KG1 (cell line): ENCODE data around the gene SCP2.
"Not testable (repeated sequence)": the region's sequence is repeated elsewhere in the genome, so short reads cannot be mapped to it uniquely, and the experiment has no call there.

Experiments used
- DNase-seq: peaks from one replicate; lab custom pipeline; 2025; lab: John Stamatoyannopoulos, UW

Gene SCP2

DNA sequence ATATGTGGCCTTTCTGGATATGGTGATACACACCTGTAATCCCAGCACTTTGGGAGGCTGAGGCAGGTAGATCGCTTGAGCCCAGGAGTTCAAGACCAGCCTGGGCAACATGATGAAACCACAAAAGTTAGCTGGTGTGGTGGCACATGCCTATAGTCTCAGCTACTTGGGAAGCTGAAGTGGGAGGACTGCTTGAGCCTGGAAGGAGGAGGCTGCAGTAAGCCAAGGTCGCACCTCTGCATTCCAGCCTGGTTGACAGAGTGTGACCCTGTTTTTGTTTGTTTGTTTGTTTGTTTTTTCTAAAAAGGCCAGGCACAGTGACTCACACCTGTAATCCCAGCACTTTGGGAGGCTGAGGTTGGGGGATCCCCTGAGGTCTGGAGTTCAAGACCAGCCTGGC is 42.2 kb downstream of the SCP2 start:
- DNase-seq: not testable (repeated sequence)

DNA sequence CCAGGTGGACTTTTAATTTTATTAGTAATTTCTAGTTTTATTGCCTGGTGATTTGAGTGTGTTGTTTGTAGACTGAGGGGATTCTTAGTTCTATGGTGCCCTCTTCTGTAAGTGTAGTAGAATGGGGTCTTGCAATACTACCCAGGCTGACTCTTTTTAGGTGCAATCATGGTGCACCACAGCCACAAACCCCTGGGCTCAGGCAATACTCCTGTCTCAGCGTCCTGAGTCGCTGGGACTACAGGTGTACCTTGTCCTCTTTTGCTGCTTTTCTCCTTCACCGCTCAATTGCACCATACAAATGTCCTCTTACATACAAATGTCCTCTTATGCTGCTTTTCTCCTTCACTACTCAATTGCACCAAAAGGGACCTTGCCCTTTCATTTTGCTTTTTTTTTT is 43.1 kb downstream of the SCP2 start:
- DNase-seq: no peak

DNA sequence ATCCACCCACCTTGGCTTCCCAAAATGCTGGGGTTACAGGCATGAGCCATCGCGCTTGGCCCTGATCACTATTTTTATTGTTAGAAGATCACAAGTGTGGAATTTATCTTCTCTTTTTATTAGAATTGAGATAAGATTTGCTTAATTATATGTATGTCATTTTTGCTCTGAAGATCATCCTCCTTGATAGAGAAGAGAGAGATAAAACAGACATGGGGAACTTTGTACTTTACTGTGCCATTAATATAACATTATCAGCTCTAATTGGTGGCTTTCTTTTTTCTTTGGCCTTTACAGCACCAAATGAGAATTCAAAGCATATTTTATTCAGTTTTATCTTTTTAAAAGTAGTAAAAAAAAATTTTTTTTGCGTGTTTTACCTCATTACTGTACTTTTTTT is 46.8 kb downstream of the SCP2 start:
- no peak for DNase-seq

DNA sequence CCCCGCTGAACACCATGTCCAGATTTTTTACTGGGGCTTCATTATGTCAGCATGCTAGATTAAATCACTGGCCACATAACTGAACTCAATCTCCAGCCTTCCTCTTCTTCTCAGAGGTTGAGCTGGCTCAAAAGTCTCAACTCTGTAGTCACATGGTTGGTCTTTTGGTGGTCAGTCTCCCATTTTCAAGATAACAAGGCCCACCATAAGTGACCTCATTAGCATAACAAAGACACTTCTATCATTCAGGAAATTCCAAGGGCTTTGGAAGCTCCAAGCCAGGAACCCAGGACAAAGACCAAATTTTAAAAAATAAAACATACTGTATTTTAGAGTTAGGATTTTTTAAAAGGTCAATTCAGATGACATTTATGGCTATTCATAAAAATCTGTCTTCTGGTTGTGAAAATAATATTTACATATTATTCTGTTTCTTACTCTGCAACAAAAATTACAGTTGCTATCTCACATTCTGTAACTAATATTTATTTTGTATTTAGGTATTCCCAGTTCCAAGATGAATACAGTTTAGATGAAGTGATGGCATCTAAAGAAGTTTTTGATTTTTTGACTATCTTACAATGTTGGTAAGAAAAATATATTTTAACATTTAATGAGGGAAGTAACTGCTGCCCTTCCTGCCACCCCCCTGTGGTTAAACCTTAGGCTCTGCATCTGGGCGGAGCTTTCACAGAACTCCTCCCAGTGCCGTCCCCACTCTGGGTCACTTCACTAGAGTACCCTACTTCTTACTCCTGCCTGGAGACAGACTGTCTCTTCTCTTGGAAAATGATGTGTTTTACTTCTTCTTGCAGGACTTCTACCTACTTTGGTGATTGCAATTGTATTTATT is 49.3 kb downstream of the SCP2 start:
- DNase-seq: no peak

DNA sequence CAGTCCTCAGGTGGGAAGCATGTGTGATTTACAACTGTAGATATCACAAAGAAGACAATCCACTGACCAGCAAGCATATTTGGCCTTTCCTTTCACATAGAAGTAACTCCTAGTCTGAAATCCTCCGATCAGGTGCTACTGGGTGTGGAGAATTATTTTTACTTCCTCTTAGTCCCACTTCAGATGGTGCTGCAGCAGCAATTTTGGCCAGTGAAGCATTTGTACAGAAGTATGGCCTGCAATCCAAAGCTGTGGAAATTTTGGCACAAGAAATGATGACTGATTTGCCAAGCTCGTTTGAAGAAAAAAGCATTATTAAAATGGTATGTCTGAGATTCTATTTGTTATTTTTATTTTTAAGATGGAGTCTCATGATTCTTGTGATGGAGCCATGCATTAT is 51.0 kb downstream of the SCP2 start:
- no peak for DNase-seq

DNA sequence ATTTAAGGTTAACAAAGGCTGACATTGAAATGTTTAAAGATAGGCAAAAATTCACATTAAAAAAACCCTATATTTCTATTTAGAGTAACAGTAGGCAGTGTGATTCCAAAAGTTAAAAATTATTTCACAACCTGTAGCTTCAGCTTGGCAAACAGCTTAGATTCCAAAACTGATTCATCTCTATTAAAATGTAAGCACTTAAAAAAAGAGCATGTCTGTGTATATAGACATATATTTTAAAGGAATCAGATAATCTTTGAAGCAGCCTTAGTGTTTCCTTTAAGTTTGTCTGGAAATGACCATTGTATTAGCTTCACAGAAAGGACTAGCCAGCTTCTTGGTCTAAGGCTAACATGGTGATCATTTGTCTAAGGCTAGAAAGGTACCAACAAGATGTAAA is 65.7 kb downstream of the SCP2 start:
- not testable (repeated sequence) for DNase-seq

DNA sequence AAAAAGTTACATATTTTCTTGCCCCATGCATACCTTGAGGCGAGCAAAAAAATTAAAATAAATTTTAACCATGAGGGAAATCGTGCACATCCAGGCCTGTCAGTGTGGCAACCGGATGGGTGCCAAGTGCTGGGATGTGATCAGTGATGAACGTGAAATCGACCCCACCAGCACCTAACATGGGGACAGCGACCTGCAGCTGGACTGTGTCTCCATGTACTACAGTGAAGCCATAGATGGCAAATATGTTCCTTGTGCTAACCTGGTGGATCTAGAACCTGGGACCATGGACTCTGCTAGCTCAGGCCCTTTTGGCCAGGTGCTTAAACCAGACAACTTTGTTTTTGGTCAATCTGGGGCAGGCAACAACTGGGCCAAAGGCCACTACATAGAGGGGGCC is 67.6 kb downstream of the SCP2 start:
- DNase-seq: no peak

DNA sequence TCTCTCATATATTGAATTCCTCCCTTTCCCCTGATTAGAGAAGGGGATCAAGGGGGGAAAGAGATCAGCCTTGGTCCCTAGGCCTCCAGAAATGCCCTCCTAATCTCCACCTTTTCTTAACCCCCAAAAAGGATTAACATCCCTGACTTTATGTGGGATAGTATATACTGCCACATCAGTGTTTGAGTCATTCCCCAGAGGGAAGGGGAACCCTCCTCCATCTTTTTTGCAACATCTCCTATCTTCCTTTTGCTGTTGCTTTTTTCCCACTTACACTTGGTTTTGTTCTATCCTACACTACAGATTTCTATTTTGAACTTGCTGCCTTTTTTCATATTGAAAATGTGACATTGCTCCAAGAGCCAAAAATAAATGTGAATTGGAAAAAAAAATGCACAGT is 69.6 kb downstream of the SCP2 start:
- DNase-seq: no peak

DNA sequence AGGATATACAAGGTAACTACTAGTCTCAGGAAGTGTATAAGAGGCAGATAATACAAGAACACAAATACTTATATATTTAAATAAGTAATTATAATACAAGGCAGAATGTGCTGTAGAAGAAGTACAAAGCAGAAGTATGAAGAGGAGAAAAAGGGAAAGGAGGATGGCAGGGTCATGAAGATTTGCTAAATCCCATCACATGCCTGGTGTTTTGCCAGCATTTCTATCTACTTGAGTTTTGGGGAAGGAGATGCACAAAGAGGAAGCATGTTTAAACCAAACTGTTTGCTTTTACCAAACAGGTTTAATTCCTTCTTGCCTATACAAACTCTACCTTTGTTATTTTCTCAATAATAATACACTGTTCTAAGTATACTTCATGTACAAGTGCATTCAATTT is 74.1 kb downstream of the SCP2 start:
- no peak for DNase-seq

DNA sequence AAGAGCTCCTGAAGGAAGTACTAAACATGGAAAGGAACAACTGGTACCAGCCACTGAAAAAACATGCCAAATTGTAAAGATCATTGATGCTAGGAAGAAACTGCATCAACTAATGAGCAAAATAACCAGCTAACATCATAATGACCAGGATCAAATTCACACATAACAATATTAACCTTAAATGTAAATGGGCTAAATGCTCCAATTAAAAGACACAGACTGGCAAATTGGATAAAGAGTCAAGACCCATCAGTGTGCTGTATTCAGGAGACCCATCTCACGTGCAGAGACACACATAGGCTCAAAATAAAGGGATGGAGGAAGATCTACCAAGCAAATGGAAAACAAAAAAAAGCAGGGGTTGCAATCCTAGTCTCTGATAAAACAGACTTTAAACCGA is 79.5 kb downstream of the SCP2 start:
- not testable (repeated sequence) for DNase-seq

DNA sequence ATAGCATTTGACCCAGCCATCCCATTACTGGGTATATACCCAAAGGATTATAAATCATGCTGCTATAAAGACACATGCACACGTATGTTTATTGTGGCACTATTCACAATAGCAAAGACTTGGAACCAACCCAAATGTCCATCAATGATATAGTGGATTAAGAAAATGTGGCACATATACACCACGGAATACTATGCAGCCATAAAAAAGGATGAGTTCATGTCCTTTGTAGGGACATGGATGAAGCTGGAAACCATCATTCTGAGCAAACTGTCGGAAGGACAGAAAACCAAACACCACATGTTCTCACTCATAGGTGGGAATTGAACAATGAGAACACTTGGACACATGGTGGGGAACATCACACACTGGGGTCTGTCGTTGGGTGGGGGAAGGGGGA is 83.2 kb downstream of the SCP2 start:
- DNase-seq: not testable (repeated sequence)

DNA sequence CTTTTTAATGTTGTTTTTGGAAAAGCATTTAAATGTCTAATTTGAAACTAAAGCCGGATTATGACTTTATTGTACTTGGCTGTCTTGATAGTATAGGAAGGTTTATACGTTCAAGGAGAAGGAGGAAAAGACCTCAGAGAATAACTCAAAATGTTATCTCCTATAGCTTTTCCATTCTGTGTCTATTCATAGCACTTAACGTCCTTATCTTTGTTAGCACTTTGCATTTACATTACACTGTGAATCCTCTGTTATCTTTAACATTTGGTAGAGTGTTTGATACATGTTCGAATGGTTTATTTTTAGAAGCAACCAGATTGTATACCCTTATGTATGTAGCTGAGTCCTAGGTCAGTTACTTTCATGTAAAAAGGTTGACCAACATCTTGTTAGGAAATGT is 84.1 kb downstream of the SCP2 start:
- DNase-seq: no peak

DNA sequence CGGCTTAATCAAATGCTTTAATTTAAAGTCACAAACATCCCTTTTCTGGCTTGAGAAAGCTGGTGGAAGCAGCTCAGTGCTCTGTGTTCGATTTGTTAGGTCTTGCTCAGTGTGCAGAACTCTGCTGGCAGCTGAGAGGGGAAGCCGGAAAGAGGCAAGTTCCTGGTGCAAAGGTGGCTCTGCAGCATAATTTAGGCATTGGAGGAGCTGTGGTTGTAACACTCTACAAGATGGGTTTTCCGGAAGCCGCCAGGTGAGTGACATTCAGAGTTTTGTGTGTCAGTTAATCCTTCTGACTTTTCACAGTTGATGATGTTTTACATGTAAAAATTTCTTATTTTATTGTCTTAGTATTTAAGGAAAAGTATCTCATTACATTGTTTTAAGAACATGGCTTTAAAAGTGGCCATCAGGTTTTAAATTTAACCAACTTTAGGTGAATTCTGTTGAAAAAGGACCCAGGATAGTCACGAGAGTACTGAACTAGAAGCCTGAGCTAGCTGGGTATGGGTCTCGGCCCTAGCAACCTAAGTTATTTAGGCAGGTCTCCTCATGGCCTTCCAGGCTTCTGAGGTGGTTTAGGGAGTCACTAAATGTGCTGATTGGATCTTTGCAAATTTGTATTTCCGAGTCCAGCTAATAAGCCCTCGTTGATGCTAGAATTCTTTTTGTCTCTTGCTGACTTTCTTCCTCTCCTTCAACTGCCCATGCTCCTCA is 87.9 kb downstream of the SCP2 start:
- peak; percentile 68 for DNase-seq

DNA sequence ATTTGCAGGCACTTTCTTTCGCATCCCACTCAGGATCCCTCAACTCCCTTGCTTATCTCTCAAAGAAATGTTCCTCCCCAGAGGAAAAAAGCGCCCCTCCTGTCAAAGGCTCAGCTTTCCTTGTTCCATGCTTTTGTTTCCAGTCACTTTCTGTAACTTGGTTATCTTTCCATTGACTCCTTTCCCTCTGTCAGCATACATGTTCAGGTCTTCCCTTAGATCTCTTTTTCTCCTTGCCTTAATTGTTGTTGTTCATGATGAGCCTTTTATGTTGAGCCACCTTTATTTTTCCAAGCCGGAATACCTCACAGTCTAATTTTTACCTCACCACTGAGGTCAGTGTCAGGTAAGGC is 88.4 kb downstream of the SCP2 start:
- no peak for DNase-seq

DNA sequence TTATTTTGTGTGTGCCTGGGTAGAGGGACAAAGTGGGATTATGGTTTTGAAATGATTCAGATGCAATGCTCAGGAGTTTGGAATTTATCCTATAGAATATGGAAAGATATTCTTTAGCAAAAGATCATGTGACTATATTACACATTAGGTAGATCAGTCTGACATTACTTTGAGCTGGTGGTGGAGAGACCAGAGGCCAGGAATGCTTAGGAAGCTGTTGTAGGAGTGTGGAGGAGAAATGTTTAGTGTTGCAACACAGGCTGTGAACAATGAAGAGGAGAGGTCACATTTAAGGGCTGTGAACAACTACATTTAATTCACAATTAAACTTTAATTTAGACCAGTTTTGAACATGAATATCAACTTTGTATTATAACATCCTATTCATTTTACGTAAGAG is 89.6 kb downstream of the SCP2 start:
- DNase-seq: no peak

DNA sequence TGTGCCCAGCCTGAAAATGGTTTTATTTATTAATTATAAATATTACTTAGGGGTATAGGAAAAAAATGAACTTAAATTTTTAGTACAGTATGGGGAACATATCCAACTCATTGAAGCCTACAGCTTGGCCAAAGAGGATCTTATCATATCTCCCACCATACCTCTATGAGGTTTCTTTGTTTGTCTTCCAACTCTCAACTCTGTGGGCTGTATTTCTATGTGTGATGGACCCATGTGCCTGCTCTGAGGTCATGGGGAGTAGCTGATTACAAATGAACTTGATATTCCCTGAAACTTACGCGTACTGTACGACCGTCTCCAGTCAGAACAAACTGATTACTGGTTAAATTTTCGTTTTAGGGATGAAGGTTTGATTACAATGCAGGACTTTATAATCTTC is 93.5 kb downstream of the SCP2 start:
- no peak for DNase-seq

DNA sequence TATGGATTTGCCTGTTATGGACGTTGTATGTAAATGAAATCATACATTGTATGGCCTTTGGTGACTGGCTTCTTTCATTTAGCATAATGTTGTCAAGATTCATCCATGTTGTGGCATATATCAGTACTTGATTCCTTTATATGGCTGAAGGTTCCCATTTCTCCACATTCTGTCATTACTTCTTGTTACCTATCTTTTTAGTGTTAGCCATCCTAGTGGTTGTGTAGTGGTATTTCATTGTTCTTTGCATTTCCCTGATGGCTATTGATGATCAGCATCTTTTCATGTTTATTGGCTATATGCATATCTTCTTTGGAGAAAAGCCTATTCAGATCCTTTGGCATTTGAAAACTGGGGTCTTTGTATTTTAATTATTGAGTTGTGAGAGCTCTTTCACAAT is 95.1 kb downstream of the SCP2 start:
- no peak for DNase-seq

DNA sequence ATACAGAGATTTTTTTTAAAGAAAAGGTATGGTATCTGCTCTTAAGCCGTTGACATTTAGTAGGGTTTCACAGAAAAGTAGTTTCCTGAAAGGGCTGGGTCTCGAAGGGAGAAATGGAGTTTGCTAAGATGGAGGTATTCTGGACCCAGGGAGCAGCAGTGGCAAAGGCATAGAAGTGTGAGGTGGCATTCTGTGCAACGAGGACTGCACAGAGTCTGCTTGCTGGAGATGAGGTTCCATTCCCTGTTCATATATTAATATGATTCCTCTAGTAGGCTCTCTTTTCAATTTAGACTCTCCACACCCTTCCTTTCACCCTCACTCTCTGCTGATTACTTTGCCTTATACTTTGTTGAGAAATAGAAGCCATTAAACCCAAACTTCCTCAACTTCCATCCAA is 96.5 kb downstream of the SCP2 start:
- no peak for DNase-seq

DNA sequence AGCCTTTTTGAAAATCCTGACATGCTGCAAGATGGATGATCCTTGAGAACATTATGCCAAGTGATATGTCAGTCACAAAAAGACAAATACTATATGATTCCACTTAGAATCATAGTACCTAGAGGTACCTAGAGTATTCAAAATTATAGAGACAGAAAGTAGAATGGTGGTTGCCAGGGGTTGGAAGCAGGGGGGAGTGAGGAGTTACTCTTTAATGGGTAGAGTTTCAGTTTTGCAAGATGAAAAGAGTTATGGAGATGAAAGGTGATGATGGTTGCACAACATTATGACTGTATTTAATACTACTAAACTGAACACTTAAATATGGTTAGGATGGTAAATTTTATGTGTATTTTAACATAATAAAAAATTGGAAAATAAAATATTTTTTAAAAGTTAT is 97.0 kb downstream of the SCP2 start:
- no peak for DNase-seq

DNA sequence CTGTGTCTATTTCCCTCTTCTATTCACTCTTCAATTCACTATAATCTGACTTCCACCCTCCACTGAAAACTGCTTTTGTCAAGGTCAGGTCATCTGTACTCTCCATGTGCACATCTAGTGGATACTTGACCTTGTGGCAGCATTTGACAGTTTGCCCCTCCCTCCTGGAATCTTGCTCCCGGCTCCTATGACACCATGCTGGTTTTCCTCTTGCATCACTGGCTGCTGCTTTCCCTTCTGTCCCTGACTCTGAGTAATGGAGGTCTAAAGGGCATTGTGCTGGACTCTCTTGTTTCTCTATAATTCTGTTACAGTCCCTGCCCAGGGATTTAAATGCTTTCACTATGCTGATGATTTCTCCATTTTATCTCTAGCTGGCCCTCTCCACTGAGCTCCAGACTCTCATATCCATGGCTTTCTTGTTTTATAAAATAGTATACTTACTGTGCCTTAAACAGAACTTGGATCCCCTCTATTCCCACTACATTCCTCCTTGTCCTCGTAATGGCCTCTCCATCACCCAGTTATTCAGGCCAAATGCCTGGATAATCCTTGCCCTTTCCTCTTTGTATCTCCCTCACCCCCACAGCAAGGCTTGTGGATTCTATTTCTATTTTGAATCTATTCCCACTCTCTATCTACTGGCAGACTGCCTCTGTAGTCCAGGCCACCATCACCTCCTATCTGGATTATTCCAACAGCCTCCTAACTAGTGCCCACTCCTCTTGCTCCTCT is 98.1 kb downstream of the SCP2 start:
- DNase-seq: no peak

DNA sequence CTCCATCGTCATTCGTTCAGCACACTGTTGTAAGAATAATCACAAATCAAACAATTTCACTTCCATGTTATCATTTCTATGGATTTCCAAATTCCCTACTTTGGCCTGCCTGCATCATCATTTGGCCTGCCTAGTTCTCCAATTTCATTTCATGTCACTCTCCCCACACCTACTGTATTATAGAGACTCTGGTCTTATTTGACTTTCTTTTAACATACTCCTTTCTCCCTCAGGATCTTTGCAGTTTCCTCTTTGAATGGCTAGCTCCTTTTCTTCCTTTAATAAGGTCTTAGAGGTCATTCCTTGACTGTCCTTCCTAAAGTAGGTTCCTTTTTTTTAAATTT is 98.7 kb downstream of the SCP2 start:
- no peak for DNase-seq

DNA sequence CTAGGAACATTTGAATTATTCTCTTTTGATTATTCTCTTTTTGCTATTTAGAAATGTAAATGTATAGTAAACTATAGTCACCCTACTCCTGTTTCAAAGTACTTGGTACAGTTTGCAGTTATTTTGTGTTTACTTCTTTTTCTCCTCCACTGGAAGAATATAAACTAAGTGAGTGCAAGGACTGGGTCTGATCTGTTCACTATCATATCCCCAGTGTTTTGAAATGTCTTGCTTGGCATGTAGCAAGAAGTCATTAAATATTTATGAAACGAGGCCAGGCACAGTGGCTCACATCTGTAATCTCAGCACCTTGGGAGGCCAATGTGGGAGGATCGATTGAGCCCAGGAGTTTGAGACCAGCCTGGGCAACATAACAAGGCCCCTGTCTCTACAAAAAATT is 99.2 kb downstream of the SCP2 start:
- DNase-seq: no peak

DNA sequence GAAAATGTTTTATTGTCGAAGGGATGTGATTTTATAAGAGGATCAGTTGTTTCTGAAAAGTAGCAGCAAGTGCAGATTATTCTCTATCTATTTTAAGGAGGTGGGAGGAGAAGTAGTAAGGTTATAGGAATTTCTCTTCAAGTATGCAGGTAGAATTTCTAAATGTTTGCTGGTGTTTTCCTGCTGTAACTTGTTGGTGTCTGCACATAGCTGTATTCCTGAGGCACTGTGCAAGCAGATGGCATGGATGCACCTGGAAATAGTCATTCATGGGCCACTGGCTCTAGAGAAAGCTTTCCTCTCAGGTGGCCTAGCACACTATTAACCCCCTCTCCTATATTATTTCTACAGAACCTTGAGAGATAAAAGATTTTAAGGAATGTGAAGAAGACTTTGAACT is 104.7 kb downstream of the SCP2 start:
- DNase-seq: no peak
